GM12872 (cell line): ENCODE results near the gene ATXN7.

Source experiments
- CTCF ChIP-seq: IDR thresholded peaks from 3 replicates; pipeline ENCODE4 v1.5.1; 2011; ENCODE audit warnings: low read depth, mild to moderate bottlenecking, low read length, moderate library complexity; ENCODE audit not compliant: insufficient read depth

ATXN7 gene

GRCh38 chr3:63959146-63959545, 95.5 kb downstream of the ATXN7 start:
- TF ChIP-seq CTCF = no peak

GRCh38 chr3:63960048-63960711, 96.5 kb downstream of the ATXN7 start:
- TF ChIP-seq CTCF = no peak

GRCh38 chr3:63961891-63962290, 98.2 kb downstream of the ATXN7 start:
- peak; percentile 60 for TF ChIP-seq CTCF

GRCh38 chr3:63963496-63963895, 99.8 kb downstream of the ATXN7 start:
- no peak for TF ChIP-seq CTCF

- no peak for TF ChIP-seq CTCF
Measured at GRCh38 chr3:63964681-63965485, 101.2 kb downstream of the ATXN7 start.

GRCh38 chr3:63966007-63966406, 102.3 kb downstream of the ATXN7 start:
- no peak for TF ChIP-seq CTCF

GRCh38 chr3:63966871-63967270, 103.2 kb downstream of the ATXN7 start:
- no peak for TF ChIP-seq CTCF
